Liver (tissue), 9 donors: Measurements from ENCODE around the gene PRMT3. TPM values are rescaled to one million over a fixed set of nuclear protein-coding genes. Genes with fewer than 3 reads are reported as not detected.

Experiments
- DNase-seq: peaks from one replicate; pipeline ENCODE4 v3.0.0-alpha.2; 2017; ENCODE audit warnings: low spot score
- H3K27ac ChIP-seq, 2 donors: one replicate each; pipeline ENCODE4 v1.7.0; 2013; ENCODE audit warnings: inconsistent platforms in 2 of 2, low read length in 2 of 2, control low read depth in 1 of 2, low read depth in 1 of 2, mild to moderate bottlenecking in 1 of 2
- H3K27me3 ChIP-seq, 4 donors: one replicate each; pipeline versions ENCODE4 v1.6.1 to v1.7.0; 2013; ENCODE audit warnings: low read length in 3 of 4, inconsistent platforms in 1 of 4, mild to moderate bottlenecking in 1 of 4, moderate library complexity in 1 of 4; ENCODE audit not compliant: control insufficient read depth in 4 of 4, insufficient read depth in 4 of 4
- H3K36me3 ChIP-seq, 4 donors: one replicate each; pipeline versions ENCODE4 v1.6.1 to v1.7.0; 2013; ENCODE audit warnings: low read length in 3 of 4, mild to moderate bottlenecking in 3 of 4, low read depth in 1 of 4, moderate library complexity in 1 of 4; ENCODE audit not compliant: control insufficient read depth in 4 of 4, insufficient read depth in 3 of 4
- H3K4me1 ChIP-seq, 4 donors: one replicate each; pipeline versions ENCODE4 v1.6.1 to v1.7.0; 2013; ENCODE audit warnings: low read length in 3 of 4, mild to moderate bottlenecking in 3 of 4, moderate library complexity in 1 of 4; ENCODE audit not compliant: control insufficient read depth in 4 of 4, insufficient read depth in 4 of 4
- H3K4me3 ChIP-seq, 3 donors: one replicate each; pipeline versions ENCODE4 v1.6.1 to v1.7.0; 2013; ENCODE audit warnings: low read length in 3 of 3, control low read depth in 1 of 3, low read depth in 1 of 3, mild to moderate bottlenecking in 1 of 3
- H3K9ac ChIP-seq, 2 donors: one replicate each; pipeline ENCODE4 v1.7.0; 2013; ENCODE audit warnings: low read length in 2 of 2, mild to moderate bottlenecking in 2 of 2, moderate library complexity in 2 of 2, control low read depth in 1 of 2, low read depth in 1 of 2
- H3K9me3 ChIP-seq, 4 donors: one replicate each; pipeline versions ENCODE4 v1.6.1 to v1.7.0; 2013; ENCODE audit warnings: low read length in 3 of 4; ENCODE audit not compliant: control insufficient read depth in 4 of 4
- ATF3 ChIP-seq: IDR thresholded peaks from 2 replicates; pipeline ENCODE4 v1.6.1; 2016; ENCODE audit warnings: antibody characterized with exemption
- CTCF ChIP-seq: fragments of 150-350 bp; IDR thresholded peaks from 2 replicates; pipeline ENCODE4 v1.5.1; 2017; ENCODE audit warnings: improper control_type of control experiment, low read depth, low read length; ENCODE audit not compliant: missing input control
- FOXA1 ChIP-seq: IDR thresholded peaks from 2 replicates; pipeline ENCODE4 v1.6.1; 2016; ENCODE audit warnings: antibody characterized with exemption
- FOXA2 ChIP-seq: IDR thresholded peaks from 2 replicates; pipeline ENCODE4 v1.6.1; 2016; ENCODE audit warnings: antibody characterized with exemption
- GABPA ChIP-seq, 2 donors: IDR thresholded peaks in 1 of 2; conservative IDR thresholded peaks in 1 of 2; 2 replicates each; pipeline ENCODE4 v1.6.1; 2016; ENCODE audit warnings: antibody characterized with exemption in 2 of 2, mild to moderate bottlenecking in 1 of 2, moderate library complexity in 1 of 2
- HNF4A ChIP-seq, 2 donors: conservative IDR thresholded peaks; 2 replicates each; pipeline ENCODE4 v1.6.1; 2016; ENCODE audit warnings: antibody characterized with exemption in 2 of 2, mild to moderate bottlenecking in 2 of 2
- HNF4G ChIP-seq: IDR thresholded peaks from 2 replicates; pipeline ENCODE4 v1.6.1; 2016; ENCODE audit warnings: antibody characterized with exemption
- JUND ChIP-seq, 2 donors: IDR thresholded peaks; 2 replicates each; pipeline ENCODE4 v1.6.1; 2016; ENCODE audit warnings: antibody characterized with exemption in 2 of 2
- MAX ChIP-seq: IDR thresholded peaks from 2 replicates; pipeline ENCODE4 v1.6.1; 2016; ENCODE audit warnings: antibody characterized with exemption
- NR2F2 ChIP-seq: IDR thresholded peaks from 2 replicates; pipeline ENCODE4 v1.6.1; 2016; ENCODE audit warnings: antibody characterized with exemption
- RAD21 ChIP-seq, 2 donors: IDR thresholded peaks; 2 replicates each; pipeline ENCODE4 v1.6.1; 2016; ENCODE audit warnings: antibody characterized with exemption in 2 of 2, mild to moderate bottlenecking in 2 of 2
- REST ChIP-seq: IDR thresholded peaks from 2 replicates; pipeline ENCODE4 v1.6.1; 2016; ENCODE audit warnings: antibody characterized with exemption, mild to moderate bottlenecking
- RXRA ChIP-seq, 2 donors: IDR thresholded peaks; 2 replicates each; pipeline ENCODE4 v1.6.1; 2017 to 2018; ENCODE audit warnings: antibody characterized with exemption in 2 of 2, mild to moderate bottlenecking in 1 of 2
- SP1 ChIP-seq: IDR thresholded peaks from 2 replicates; pipeline ENCODE4 v1.6.1; 2018; ENCODE audit warnings: antibody characterized with exemption, mild to moderate bottlenecking
- TAF1 ChIP-seq: conservative IDR thresholded peaks from 2 replicates; pipeline ENCODE4 v1.6.1; 2016; ENCODE audit warnings: antibody characterized with exemption, mild to moderate bottlenecking
- YY1 ChIP-seq: IDR thresholded peaks from 2 replicates; pipeline ENCODE4 v1.6.1; 2016; ENCODE audit warnings: antibody characterized with exemption, mild to moderate bottlenecking
- WGBS: extraction: QIAGEN DNeasy Blood & Tissue Kit; methylation state at CpG from one replicate; pipeline ENCODE4 v1.1.7; 2013; 5-methylcytosine and 5-hydroxymethylcytosine counted together
- polyA plus RNA-seq, 2 donors: library from polyadenylated mRNA; stranded (reverse) in 1 of 2; unstranded in 1 of 2; fragments of 200-250 nt in 1 of 2; fragments of >200 nt in 1 of 2; fragmentation: Nextera tagmentation in 1 of 2; extraction: Ambion mirVana in 1 of 2; gene quantifications; one replicate each; pipeline versions ENCODE4 v1.2.1 to v1.2.3, GENCODE V29; 2013 to 2015
- total RNA-seq, 2 donors: library from RNA; depleted of rRNA; stranded (reverse); fragments of >200 nt; gene quantifications; one replicate each; pipeline ENCODE4 v1.2.3, GENCODE V29; 2014
- donor health status: healthy.
- donor health status: healthy.
- donor health status: healthy.
- donor health status: healthy.
- donor health status: healthy.

PRMT3 gene
- total and polyA plus RNA-seq, 4 donors, result 3.5 to 15.8 (median 7.8) TPM

GRCh38 chr11:20451568-20451967 lies 64.1 kb downstream of the PRMT3 start:
- WGBS, result 79% methylated on average over 2 of the region's 2 CpGs
- H3K36me3 ChIP-seq, result no peaks in the 10 kb centered on the region

GRCh38 chr11:20452585-20452984 lies 65.1 kb downstream of the PRMT3 start:
- Histone ChIP-seq H3K27ac (no peak overlapping the region), H3K36me3 (no peaks in the 10 kb centered on the region), H3K4me3 (no peak overlapping the region), H3K9me3 (no peaks in the 10 kb centered on the region), H3K4me1 (no peaks in the 10 kb centered on the region), H3K27me3 (no peaks in the 10 kb centered on the region), H3K9ac (no peak overlapping the region)
- DNase-seq, result no peak
- 95% methylated on average over 2 of the region's 2 CpGs for WGBS
- TF ChIP-seq RXRA (IDR thresholded peaks at IDR 0.05) (no peak), FOXA2 (no peak), HNF4A (conservative IDR thresholded peaks at IDR 0.05) (no peak), SP1 (no peak), NR2F2 (no peak), TAF1 (no peak), RAD21 (IDR thresholded peaks at IDR 0.05) (no peak), FOXA1 (no peak), YY1 (no peak), JUND (IDR thresholded peaks at IDR 0.05) (no peak), CTCF (no peak), GABPA (IDR thresholded peaks at IDR 0.05 in 1 of 2, conservative IDR thresholded peaks at IDR 0.05 in 1 of 2) (no peak)

More at GRCh38 chr11:20451568-20451967, 64.1 kb downstream of the PRMT3 start:
- no peak overlapping the region for H3K4me3 ChIP-seq
- no peaks in the 10 kb centered on the region for H3K27me3 ChIP-seq
- H3K27ac ChIP-seq, result no peak overlapping the region
- H3K9me3 ChIP-seq, result no peaks in the 10 kb centered on the region
- H3K9ac ChIP-seq, result no peak overlapping the region
- TF ChIP-seq FOXA1, result no peak
- no peak for TF ChIP-seq NR2F2
- no peak for TF ChIP-seq MAX
- TF ChIP-seq HNF4G, result no peak
- no peak for TF ChIP-seq REST
- no peak for TF ChIP-seq RXRA (IDR thresholded peaks at IDR 0.05)
- no peak for TF ChIP-seq JUND (IDR thresholded peaks at IDR 0.05)
- no peak for TF ChIP-seq GABPA (IDR thresholded peaks at IDR 0.05 in 1 of 2, conservative IDR thresholded peaks at IDR 0.05 in 1 of 2)
- TF ChIP-seq FOXA2, result no peak
- TF ChIP-seq YY1, result no peak
- no peak for TF ChIP-seq CTCF
- no peak for TF ChIP-seq HNF4A (conservative IDR thresholded peaks at IDR 0.05)
- TF ChIP-seq RAD21 (IDR thresholded peaks at IDR 0.05), result no peak
- no peak for TF ChIP-seq ATF3
- TF ChIP-seq SP1, result no peak
- DNase-seq, result no peak
- no peaks in the 10 kb centered on the region for H3K4me1 ChIP-seq
